GM18517 (cell line): ENCODE results near the gene PPP2R3B.
"Not testable (repeated sequence)": the region's sequence is repeated elsewhere in the genome, so short reads cannot be mapped to it uniquely, and the experiment has no call there.

Source experiments
- ATAC-seq: cut with Tn5 transposase; IDR thresholded peaks from one replicate; pipeline ENCODE4 v1.9.1; 2021; ENCODE audit warnings: mild to moderate bottlenecking, moderate library complexity; ENCODE audit not compliant: unreplicated experiment

Gene PPP2R3B

GRCh38 chrX:353566-354535, 32.9 kb downstream of the PPP2R3B start:
- no peak for ATAC-seq

GRCh38 chrX:352582-353314, 34.0 kb downstream of the PPP2R3B start:
- no peak for ATAC-seq

GRCh38 chrX:352181-352580, 34.5 kb downstream of the PPP2R3B start:
- no peak for ATAC-seq

DNA sequence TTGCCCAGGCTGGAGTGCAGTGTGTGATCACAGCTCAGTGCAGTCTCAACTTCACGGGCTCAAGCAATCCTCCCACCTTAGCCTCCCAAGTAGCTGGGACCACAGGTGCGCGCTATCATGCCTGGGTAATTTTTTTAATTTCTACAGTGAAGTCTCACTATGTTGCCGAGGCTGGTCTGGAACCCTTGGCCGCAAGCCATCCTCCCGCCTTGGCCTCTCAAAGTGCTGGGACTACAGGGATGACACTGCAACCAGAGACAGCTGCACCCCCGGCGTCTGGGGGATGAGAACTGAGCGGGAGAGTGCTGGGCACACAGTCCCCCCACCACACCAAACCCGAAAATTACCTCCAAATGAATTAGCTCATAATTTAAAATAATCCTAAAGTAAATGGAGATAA, 35.0 kb downstream of the PPP2R3B start:
- no peak for ATAC-seq

DNA sequence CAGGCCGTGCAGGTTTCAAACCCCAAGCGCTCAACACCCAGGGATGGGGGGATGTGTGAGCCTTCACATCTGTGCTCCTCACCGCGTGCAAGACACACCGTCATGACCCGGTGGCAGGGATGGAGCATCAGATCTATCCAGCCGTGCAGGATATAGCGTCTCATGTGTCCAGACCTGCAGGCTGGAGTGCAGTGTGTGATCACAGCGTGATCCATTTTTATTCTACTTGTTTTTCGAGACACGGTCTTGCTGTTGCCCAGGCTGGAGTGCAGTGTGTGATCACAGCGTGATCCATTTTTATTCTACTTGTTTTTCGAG, 35.4 kb downstream of the PPP2R3B start:
- not testable (repeated sequence) for ATAC-seq

DNA sequence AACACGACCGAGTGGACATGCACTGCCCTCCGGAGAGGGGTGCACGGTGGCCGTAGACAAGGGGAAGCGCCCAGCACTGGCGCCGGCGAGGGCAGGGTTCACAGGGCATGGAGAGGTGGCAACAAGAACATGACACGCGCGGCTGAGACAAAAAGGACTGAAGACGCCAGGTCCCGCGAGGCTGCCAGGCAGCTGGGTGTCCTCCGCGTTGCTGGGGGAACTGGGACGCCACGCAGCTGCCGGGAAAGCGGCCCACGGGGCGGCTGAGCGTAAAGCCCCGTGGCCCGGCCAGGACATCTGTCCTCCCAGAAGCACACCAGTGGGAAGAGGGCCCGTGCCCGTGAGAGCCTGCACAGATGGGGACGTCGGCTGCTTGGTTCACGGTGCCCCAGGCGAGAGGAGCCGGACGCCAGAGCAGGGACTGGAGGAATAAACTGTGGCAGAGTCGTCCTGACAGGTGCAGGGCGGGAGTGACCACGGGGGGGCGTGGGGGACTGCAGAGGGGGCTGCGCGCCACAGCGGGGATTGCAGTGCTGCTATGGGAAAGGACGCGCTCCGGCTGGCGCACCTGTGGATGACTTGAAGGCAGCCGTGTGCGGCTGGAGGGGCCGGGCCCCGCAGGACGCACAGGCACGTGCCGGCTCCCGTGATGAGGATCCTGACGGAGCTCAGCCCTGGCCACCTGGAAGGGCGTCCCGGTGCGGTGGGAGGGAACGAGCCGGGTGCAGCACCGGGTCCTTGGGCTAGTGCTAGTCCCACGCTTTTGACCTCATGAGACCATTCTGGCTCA, 36.0 kb downstream of the PPP2R3B start:
- no peak for ATAC-seq

DNA sequence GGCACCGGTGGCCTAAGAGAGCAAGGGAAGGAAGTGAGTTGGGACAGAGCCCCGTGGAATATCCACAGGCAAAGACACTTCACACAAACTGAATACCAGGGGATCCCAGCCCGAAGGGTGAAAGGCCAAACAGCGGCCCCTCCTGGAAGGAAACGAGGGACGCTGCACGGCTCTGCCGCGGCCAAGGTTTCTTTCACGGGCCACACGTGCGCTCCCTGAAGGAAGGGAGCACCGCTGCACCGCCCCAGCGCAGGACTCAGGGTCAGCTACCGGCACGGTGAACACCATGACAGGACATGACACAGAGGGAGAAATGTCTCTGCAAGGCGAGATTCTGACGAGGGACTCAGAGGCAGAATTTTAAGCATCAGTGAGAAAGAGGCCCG, 36.6 kb downstream of the PPP2R3B start:
- ATAC-seq = no peak

DNA sequence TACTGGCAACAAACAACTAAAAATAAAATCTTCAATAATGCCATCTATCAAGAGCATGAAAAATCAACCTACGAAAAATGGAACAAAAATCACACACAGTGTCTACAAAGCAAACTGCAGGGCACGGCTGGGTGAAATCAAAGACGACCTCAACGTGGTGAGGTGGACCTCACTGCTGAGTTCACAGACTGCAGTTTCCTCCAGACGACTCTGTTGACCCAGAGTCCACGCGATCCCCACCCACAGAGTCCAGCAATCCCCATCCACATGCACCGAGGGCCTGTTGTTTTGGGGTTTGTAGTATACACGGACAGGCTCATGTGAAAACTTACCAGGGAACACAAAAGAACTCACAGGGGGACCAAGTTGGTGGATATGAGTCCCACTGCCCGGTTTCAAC, 37.0 kb downstream of the PPP2R3B start:
- ATAC-seq = no peak

- ATAC-seq = no peak
Measured at GRCh38 chrX:349196-349595, 37.5 kb downstream of the PPP2R3B start.

- no peak for ATAC-seq
Measured at GRCh38 chrX:348461-349117, 38.1 kb downstream of the PPP2R3B start.

GRCh38 chrX:347351-348117, 39.2 kb downstream of the PPP2R3B start:
- no peak for ATAC-seq

GRCh38 chrX:346034-346813, 40.5 kb downstream of the PPP2R3B start:
- ATAC-seq = no peak

DNA sequence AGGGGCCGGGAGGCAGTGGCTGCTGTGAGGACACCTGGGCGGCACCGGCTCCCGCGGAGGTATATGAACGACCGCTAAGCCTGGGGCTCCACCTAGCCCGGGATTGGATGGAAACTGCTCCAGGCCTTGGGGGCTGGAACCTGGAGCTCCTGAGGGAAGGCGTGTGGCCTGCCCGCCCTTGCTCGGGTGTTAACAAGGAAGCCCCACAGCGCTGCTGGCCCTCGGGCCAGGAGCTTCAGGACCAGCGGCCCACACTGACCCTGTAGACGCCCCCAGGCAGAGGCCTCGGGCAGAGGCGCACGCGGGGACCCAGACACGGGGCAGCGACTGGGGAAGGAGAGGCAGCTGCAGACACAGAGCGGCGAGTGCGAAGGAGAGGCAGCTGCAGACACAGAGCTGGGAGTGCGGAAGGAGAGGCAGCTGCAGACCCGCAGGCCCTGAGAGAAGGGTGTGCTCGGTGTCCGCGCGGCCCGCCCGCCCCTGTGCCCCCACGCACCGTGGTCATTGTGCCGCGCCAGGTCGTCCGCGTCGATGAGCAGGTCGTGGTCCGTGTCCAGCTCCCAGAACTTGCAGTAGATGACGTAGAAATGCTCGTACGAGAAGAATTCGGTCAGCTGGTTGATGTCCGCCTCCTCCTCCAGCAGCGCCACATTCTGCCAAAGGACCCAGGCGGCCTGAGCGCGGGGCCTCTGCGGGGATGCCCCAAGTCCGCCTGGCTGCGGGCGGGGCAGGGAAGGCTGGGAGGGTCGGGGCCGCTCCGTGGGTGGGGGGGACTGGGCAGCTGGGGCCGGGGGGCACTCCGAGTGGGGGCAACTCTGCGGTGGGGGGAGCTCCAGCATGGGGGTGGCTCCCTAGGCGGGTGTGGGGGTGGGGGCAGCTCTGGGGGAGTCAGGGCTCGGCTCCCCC, 41.4 kb downstream of the PPP2R3B start:
- ATAC-seq = no peak

DNA sequence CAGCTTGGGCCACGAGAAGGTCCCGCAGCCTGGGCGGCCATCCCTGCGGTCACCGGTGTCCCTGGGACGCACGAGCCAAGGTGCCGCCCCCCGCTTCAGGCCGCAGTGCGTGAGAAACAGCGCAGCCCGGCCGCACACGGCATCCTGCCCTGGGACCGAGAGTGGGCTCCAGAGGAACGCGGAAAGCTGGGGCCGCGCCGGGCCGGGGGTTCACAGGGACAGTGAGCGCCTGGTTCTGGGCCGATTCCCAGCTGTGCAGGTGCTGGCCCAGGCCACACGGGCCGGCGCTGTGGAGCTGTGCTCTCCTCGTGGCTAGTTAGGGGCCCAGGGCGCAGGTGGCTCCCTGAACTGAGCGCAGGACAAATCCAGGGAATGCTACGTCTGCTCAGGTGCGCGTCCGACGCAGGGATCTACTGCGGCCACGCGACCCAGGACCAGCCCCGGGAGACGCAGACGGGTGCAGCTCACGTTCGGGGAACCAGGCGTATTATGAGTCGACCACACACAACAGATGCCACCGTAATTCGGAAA, 42.3 kb downstream of the PPP2R3B start:
- no peak for ATAC-seq

DNA sequence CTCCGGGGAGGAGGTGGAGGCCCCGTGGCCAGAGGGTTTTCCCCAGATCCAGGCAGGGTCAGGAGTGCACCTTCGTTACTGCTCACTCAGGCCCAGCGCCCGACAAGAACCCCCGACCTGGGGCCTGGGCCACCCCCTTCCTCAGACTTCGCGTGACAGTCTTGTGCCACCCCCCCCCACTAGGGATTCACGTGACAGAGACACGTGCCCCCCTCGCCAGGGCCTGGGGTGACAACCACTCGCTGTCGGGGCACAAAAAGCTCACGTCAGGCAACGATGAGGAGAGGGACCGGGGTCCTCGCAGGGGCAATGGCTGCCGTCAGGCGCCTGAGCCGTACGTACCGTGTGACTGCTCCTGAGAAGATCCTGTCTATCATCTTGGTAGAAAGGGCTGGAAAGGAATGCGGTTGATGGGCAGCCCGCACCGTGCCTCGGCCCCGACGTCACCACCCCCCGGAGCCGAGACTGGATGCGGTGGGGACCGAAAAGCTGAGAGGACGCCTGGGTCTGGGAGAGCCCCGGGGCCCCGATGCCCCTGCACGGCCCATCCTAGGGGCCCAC, 45.1 kb downstream of the PPP2R3B start:
- no peak for ATAC-seq

DNA sequence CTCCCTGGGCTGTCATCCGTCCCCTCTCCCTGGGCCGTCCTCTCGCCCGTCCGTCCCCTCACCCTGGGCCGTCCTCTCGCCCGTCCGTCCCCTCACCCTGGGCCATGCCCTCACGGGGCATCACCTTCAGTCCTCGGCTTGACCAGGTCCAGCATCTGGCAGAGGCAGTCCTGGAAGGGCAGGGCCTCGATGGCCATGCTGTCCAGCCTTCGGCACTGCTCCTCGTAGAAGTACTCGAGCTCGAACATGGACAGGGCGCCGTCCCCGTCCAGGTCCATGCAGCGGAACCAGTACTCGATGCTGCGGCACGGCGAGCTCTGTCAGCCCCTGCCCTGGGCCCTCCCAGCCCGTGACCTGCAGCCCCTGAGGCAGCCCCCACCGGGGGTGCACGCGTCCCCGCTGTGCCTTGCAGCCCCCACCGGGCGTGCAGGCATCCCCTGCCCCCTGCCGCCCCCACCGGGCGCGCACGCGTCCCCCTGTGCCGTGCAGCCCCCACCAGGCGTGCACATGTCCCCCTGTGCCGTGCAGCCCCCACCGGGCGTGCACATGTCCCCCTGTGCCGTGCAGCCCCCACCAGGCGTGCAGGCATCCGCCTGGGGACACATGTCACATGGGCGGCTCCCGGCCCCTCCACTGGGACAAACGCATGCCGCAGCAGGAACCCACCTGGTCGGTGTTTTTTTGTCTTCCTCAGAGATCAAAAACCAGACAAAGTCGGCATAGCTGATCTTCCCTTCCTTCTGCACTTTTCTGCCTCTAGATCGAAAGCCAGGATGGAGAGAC, 45.9 kb downstream of the PPP2R3B start:
- no peak for ATAC-seq

DNA sequence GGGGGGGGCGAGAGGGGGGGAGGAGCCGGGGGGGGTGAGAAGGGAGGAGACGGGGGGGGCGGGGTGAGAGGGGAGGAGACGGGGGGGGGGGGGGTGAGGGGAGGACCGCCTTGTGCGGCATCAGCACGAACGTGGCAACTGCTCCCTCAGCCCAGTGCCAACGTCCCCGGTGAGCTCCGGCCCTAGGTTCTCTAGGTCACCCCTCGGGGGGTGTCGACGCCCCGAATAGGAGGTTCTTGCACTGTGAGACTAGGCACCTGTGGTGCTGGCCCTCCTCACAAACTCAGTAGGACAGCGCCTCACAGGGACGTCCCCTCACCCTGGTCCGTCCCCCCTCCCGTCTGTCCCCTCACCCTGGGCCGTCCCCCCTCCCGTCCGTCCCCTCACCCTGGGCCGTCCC, 46.6 kb downstream of the PPP2R3B start:
- no peak for ATAC-seq
